HK-2 (cell line): Measurements from ENCODE around the gene MGAT5B.

ENCODE experiments used
- DNase-seq: peaks from one replicate; pipeline ENCODE4 v3.0.0-alpha.2; 2018; ENCODE audit not compliant: unreplicated experiment

The MGAT5B gene

DNA sequence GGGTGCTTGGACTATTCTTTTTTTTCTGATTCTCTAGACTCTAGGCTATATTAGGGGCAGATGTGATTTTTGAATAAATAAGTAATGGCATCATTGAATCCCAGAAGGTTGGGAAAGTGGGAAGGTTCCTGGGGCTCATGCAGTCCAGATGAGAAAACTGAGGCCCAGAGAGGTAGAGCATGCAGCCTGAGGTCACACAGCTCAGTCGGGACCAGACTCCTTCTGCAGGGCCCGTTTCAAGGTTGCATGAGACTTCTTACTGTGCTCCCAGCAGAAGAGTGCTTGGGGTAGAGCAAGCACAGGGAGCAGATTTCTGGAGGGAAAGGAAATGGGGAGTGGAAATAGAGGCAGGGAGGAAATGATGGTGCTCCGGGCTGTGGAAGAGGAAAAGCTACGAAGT lies 59.8 kb downstream of the MGAT5B start:
- no peak for DNase-seq

DNA sequence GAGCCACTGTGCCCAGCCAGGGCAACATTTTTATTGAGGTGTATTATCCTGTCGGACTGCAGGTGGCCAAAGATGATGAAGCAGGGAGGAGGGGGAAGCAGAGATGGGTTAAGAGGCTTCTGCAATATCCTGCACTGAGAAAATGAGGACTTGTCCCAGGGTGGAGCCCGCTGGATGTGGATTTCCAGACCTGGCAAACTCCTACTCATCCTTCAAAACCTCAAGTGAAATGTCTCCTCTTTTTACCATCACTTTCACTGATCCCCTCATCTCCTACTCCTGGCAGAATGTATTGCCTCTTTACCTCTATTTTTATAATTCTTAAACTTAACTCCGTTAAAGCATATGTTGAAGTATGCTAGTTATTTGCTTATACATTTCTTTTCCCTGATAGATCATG lies 60.9 kb downstream of the MGAT5B start:
- DNase-seq, result no peak

GRCh38 chr17:76929601-76930000 lies 61.4 kb downstream of the MGAT5B start:
- no peak for DNase-seq

GRCh38 chr17:76930107-76930506 lies 61.9 kb downstream of the MGAT5B start:
- DNase-seq, result no peak

- no peak for DNase-seq
These were observed 64.5 kb downstream of the MGAT5B start for GRCh38 chr17:76932402-76933333.

- no peak for DNase-seq
These were observed 66.5 kb downstream of the MGAT5B start for GRCh38 chr17:76934561-76935320.

GRCh38 chr17:76935331-76935730 lies 67.1 kb downstream of the MGAT5B start:
- DNase-seq, result no peak

GRCh38 chr17:76937238-76937637 lies 69.0 kb downstream of the MGAT5B start:
- DNase-seq, result no peak

GRCh38 chr17:76938009-76938408 lies 69.8 kb downstream of the MGAT5B start:
- DNase-seq, result no peak

- no peak for DNase-seq
These were observed 72.1 kb downstream of the MGAT5B start for GRCh38 chr17:76940295-76940694.

DNA sequence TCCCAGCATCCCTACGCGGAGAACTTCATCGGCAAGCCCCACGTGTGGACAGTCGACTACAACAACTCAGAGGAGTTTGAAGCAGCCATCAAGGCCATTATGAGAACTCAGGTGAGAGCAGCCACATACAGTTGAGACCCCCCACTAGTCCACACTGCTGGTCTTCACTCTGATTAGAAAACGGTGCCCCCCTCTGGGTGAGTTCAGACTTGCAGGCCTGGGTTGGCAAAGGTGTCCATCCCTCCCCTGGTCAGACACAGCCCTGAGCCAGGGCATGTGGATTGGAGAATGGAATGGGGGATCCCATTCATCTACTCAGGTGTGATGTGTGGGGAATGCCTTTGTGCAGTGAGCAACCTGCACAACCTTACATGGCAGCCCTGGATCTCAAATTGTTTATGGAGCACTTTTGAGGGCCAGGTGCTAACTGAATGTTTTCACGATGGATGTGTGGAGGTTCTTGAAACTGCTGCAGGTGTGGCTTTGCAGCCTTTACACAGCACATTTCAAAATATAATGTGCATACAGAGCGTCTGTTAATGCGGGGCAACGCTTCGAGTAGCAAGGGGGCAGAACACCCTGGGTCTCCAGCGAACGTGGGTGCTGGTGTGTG lies 72.6 kb downstream of the MGAT5B start:
- DNase-seq, result peak; percentile 21

DNA sequence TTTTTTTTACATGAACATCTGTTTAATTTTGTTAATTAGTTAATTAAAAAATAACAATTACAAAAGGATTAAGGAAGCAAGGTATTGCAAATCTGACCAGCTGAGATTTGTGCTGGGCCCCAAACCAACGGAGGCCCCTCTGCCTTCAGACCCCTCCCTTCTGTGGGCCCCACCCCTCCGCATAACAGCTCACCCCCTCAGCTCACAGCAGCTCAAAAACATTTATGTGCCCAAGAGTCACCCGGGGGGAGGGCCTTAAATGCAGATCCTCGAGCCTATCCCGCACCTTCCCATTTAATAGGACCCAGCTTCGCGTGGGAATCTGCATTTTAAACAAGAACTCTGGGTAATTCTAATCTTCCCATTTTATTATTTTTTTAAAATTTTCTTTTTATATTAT lies 75.0 kb downstream of the MGAT5B start:
- DNase-seq, result no peak

- DNase-seq, result no peak
These were observed 75.6 kb downstream of the MGAT5B start for GRCh38 chr17:76943781-76944213.

DNA sequence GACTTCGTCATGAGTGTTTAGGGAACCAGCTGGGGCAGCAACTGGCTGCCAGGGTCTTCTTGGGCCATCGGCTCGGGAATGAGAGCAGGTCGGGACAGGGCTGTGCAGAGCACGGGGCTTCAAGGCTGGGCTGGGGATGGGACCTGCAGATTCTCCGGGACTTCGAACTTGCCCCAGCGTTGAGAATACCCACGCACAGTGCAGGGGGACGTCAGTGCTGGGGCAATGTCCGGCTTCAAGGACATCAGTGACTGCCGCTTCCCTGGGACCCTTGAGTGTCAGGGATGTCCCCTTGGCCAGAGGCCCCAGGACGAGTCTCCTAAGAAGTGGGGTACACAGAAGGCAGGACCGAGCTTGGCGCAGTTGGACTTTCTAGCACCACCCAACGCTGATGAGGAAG lies 76.3 kb downstream of the MGAT5B start:
- DNase-seq, result no peak

DNA sequence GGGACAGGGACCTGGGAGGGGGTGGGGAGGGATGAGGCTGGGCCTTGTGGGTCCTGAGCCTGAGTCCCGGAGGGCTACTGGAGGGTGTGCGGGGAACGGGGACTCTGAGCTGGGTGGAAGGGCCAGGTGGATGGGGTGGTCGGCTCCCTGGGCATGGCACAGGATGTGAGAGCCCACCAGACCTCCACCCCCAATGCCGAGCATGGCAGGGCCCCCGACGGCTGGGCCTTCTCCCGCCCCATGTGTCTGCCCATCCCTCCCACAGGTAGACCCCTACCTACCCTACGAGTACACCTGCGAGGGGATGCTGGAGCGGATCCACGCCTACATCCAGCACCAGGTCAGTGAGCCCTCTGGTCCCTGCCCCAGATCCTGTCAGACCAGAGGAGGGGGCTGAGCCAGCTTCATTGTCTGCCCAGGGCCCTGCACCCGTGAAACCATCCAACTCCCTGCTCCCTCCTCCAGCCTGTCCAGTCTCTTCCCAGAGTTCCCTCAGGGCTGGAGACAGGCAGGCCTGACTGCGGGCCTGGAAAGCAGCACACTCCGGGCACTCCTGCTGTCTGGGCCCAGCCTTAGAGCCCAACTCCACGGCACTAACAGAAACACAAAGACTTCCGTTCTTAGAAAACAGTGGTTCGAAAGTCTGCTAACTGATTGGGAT lies 78.0 kb downstream of the MGAT5B start:
- no peak for DNase-seq

DNA sequence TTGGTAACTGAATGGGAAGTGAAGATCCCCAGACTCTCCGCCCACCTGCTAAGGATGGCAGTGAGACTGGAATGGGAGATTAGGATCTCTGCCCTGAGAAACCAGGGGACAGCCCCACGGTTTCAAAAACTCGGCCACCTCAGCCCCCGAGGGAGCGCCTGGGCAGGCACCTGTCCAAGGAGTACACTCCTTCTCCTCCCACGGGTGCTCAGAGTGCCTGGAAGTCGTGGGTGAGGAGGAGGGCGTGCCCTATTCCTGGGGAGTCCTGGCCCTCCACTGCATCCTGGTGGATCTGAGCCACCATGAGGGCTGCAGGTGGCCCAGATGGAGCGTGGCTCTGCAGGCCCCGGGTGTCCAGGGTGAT lies 78.5 kb downstream of the MGAT5B start:
- no peak for DNase-seq

GRCh38 chr17:76947309-76947708 lies 79.1 kb downstream of the MGAT5B start:
- no peak for DNase-seq

DNA sequence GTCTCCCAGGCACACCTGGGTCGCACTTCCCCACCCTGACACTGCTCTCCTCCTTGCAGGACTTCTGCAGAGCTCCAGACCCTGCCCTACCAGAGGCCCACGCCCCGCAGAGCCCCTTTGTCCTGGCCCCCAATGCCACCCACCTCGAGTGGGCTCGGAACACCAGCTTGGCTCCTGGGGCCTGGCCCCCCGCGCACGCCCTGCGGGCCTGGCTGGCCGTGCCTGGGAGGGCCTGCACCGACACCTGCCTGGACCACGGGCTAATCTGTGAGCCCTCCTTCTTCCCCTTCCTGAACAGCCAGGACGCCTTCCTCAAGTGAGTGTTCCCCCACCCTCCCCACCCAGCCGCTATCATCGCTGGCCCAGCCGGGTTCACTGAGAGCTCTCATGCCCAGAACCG lies 79.6 kb downstream of the MGAT5B start:
- DNase-seq, result no peak

DNA sequence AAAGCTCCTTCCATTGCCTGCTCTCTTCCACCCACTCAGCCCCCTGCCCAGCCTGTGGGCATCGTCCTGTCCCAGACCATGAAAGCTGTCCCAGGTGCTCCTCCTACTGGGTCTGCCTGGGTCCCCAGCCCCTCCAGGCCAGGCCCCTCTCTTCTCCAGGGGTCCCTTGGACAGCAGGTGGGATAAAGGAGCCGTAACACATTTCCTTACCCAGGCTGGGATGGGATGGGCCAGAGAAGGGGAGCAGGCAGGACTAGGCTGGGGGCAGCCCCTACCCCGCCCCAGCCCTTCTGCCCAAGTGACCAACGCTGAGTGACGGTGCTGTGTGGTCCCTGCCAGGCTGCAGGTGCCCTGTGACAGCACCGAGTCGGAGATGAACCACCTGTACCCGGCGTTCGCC lies 80.1 kb downstream of the MGAT5B start:
- DNase-seq, result no peak

DNA sequence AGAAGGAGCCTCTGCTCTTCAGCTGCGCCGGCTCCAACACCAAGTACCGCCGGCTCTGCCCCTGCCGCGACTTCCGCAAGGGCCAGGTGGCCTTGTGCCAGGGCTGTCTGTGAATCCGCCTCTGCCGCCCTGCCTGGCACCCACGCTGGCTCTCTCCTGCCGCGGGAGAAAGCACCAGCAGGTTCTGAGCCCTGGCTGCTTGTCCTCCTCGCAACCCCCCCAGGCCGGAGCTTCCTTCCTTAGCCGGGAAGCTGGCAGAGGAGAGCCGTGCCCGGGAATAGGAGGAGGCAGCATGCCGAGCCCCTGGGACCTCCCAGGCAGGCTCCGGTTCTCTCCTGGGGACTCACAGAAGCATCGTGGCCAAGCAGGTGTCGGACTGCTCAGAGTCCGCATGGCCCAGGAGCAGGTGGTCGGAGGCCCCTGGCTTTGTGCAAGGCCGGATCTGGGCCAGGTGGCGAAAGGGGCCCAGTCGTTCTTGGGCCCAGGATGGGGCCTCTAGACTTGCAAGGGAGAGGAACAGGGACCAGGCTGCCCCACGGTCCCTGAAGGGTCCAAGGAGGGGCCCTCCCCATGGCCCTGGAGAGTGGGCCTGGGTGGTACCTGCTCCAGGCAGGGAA lies 80.6 kb downstream of the MGAT5B start:
- DNase-seq, result no peak

GRCh38 chr17:76949913-76950695 lies 81.9 kb downstream of the MGAT5B start:
- DNase-seq, result no peak
